Measurements from ENCODE around the gene TLR10. TPM values are rescaled to one million over a fixed set of nuclear protein-coding genes. Genes with fewer than 3 reads are reported as not detected.

TLR10 gene
- total and polyA plus RNA-seq, 5 experiments from 2014 or later, result 0.30 to 2.7 (median 1.2) TPM; not detected in 1

- ATAC-seq, result no peak
- peaks cover 34 to 75% (median 49%) of the 10 kb centered on the region in 3 donors for H3K36me3 Mint-ChIP-seq
- peaks cover 9 to 79% (median 36%) of the 10 kb centered on the region in 9 donors for H3K9me3 Mint-ChIP-seq
- H3K27ac Mint-ChIP-seq, result peak overlapping the region in 1 of 10 donors; percentile 53
- peaks cover 9 to 41% (median 18%) of the 10 kb centered on the region in 4 donors for H3K4me1 Mint-ChIP-seq
- H3K4me3 Mint-ChIP-seq, result peak overlapping the region in 1 of 10 donors; percentile 44
- no peak for DNase-seq
- POLR2A ChIA-PET, result interaction anchor here (0.5 kb wide), 1 partner anchor 95 kb away, joined by 5 read pairs; no protein-coding TSS in a partner anchor
- H3K27me3 Mint-ChIP-seq, result no peaks in the 10 kb centered on the region
Observed at GRCh38 chr4:38800366-38800765, 17.6 kb upstream of the TLR10 start.

DNA sequence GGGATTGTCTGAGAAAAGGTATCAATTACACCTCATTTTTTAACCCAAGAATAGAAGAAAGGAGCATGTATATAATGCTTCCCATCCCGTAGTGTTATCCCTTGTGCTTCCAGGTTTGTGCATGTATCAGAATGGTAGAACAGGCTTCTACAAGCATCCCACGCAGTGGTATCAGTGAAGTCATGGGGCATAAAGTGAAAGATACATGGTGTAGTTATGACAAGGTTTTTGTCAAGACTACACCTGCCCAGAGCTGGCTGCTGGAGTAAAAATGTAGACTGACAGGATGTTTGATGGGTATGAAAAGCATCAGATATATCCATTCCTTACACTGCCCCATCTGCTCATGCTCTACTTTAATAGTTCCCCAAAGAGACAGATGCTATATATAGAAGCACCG is 12.3 kb upstream of the TLR10 start:
- DNase-seq, result no peak
- Mint-ChIP-seq H3K27ac (no peak overlapping the region), H3K4me3 (no peak overlapping the region), H3K9me3 (peaks cover 10 to 79% (median 32%) of the 10 kb centered on the region in 9 donors), H3K27me3 (no peaks in the 10 kb centered on the region), H3K4me1 (peaks cover 0 to 11% (median under 1%) of the 10 kb centered on the region in 4 donors), H3K36me3 (peaks cover 17 to 62% (median 38%) of the 10 kb centered on the region in 3 donors)
- ATAC-seq, result no peak
- POLR2A ChIA-PET, result interaction anchor here (0.7 kb wide), 2 partner anchors 97 to 470 kb away, joined by 5 to 8 read pairs; no protein-coding TSS in a partner anchor

DNA sequence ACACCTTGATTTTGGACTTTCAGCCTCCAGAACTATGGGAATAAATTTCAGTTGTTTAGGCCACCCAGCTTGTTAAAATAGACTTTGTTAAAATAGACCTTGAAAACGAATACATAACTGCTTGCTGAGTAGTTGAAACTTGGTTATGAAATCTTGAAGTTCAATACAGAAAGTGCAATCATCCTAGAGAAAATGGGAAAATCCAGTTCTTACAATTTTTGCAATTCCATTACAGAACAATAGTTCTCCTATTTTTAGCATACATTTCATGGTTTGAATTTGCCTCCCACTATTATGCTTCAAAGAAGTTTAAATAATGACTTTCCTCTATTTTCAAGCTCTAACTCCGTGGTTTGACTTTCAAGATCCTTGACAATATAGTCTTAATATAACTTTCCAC is 11.3 kb upstream of the TLR10 start:
- DNase-seq, result no peak
- H3K27me3 Mint-ChIP-seq, result no peaks in the 10 kb centered on the region
- peak overlapping the region in 1 of 10 donors; percentile 17 for H3K27ac Mint-ChIP-seq
- H3K9me3 Mint-ChIP-seq, result peaks cover 0 to 74% (median 28%) of the 10 kb centered on the region in 9 donors
- peaks cover 0 to 8% (median under 1%) of the 10 kb centered on the region in 4 donors for H3K4me1 Mint-ChIP-seq
- POLR2A ChIA-PET, result no interaction called here
- no peak for ATAC-seq
- no peak overlapping the region for H3K4me3 Mint-ChIP-seq
- peaks cover 7 to 57% (median 32%) of the 10 kb centered on the region in 3 donors for H3K36me3 Mint-ChIP-seq

DNA sequence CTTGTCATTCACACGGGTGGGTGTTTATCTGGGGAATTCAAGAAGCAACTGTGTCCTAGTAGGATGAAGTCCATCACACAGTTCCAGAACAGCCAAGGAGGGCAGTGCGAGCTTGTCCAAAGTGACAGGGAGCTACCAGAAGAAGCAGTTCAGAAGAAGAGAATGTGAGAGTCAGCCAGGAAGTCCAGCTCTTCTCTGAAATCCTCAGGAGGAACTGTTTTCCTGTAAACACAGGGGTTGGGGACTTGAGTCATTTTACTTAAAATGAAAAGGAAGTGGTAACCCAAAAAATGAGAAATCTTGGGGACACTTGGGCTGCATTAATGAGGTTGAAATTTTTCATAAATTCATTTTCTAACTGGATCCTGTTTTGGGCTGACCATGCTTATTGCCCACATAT is 8.2 kb upstream of the TLR10 start:
- no peak overlapping the region for H3K4me3 Mint-ChIP-seq
- no peak overlapping the region for H3K27ac Mint-ChIP-seq
- DNase-seq (no peak), ATAC-seq (no peak)
- H3K9me3 Mint-ChIP-seq, result peaks cover 0 to 53% (median 21%) of the 10 kb centered on the region in 9 donors
- peaks cover 0 to 32% (median 22%) of the 10 kb centered on the region in 3 donors for H3K36me3 Mint-ChIP-seq
- H3K27me3 Mint-ChIP-seq, result no peaks in the 10 kb centered on the region
- peaks cover 0 to 11% (median under 1%) of the 10 kb centered on the region in 4 donors for H3K4me1 Mint-ChIP-seq
- POLR2A ChIA-PET, result no interaction called here

DNA sequence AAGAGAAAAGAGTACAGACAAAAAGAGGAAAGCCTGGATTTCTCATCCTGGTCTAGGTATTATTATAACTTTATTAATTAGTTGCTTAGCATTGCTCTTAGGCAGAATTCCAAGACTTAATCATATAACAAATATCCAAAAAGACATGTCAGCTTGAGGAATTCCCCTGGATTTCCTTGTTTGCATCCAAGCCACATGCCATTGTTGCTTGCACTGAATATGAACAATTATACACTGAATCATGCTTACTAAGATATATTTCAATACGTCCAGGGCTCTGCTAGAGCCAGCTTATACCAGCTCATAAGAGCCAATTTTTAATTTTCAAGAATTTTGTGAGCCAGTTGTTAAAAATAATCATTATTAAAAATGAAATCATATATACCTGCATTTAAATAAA is 5.5 kb upstream of the TLR10 start:
- no peak for DNase-seq
- Mint-ChIP-seq H3K4me3 (no peak overlapping the region), H3K36me3 (peaks cover 0 to 15% (median 7%) of the 10 kb centered on the region in 3 donors), H3K4me1 (peaks cover 0 to 14% (median under 1%) of the 10 kb centered on the region in 4 donors), H3K9me3 (peaks cover 0 to 29% (median 7%) of the 10 kb centered on the region in 9 donors), H3K27ac (no peak overlapping the region), H3K27me3 (no peaks in the 10 kb centered on the region)
- ATAC-seq, result no peak
- POLR2A ChIA-PET, result no interaction called here

GRCh38 chr4:38787693-38788092 is 4.9 kb upstream of the TLR10 start:
- no peak overlapping the region for H3K27ac Mint-ChIP-seq

DNA sequence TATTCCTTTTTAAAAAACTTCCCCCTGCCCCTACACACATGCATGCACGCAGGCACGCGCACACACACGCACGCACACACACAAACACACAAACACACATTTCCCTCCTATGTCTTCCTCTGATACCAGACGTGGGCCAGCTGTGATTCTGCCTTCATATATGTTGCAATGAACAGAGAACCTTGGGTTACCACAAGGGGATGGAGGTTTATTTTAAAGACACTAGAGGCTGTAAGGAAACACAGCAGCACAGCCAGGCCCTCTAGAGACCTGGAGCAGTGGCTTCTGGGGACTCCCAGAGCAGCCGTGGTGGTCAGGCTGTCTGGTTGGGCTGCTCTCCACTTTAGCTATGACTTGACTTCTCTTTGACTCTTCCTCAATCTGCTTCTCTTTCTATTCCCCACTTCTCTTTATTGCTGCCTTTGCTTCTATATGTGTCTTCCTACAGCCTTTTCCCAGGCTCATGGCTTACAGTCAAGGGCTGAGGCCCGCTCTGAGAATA is 3.2 kb upstream of the TLR10 start:
- no peak for ATAC-seq
- Mint-ChIP-seq H3K4me1 (peaks cover 2 to 12% (median 5%) of the 10 kb centered on the region in 4 donors), H3K27ac (peak overlapping the region in 1 of 10 donors; percentile 32), H3K27me3 (no peaks in the 10 kb centered on the region), H3K36me3 (peaks cover 0 to 11% (median 7%) of the 10 kb centered on the region in 3 donors), H3K9me3 (peaks cover 0 to 20% (median 4%) of the 10 kb centered on the region in 9 donors), H3K4me3 (no peak overlapping the region)
- no peak for DNase-seq
- POLR2A ChIA-PET, result no interaction called here

More at GRCh38 chr4:38787693-38788092, 4.9 kb upstream of the TLR10 start:
- ATAC-seq (no peak), DNase-seq (no peak)
- POLR2A ChIA-PET, result no interaction called here
- Mint-ChIP-seq H3K9me3 (peaks cover 0 to 29% (median 7%) of the 10 kb centered on the region in 9 donors), H3K4me1 (peaks cover 2 to 15% (median 3%) of the 10 kb centered on the region in 4 donors), H3K27me3 (no peaks in the 10 kb centered on the region), H3K4me3 (no peak overlapping the region), H3K36me3 (peaks cover 0 to 15% (median 7%) of the 10 kb centered on the region in 3 donors)

GRCh38 chr4:38785041-38785790 is 2.4 kb upstream of the TLR10 start:
- POLR2A ChIA-PET, result no interaction called here
- peaks cover 2 to 12% (median 5%) of the 10 kb centered on the region in 4 donors for H3K4me1 Mint-ChIP-seq
- DNase-seq (no peak), ATAC-seq (no peak)
- H3K9me3 Mint-ChIP-seq, result peaks cover 0 to 12% (median 4%) of the 10 kb centered on the region in 9 donors
- no peak overlapping the region for H3K4me3 Mint-ChIP-seq
- peaks cover 0 to 7% (median 6%) of the 10 kb centered on the region in 3 donors for H3K36me3 Mint-ChIP-seq
- H3K27ac Mint-ChIP-seq, result peak overlapping the region in 2 of 10 donors; percentile 18 to 32
- H3K27me3 Mint-ChIP-seq, result no peaks in the 10 kb centered on the region

- Mint-ChIP-seq H3K36me3 (no peaks in the 10 kb centered on the region), H3K27ac (no peak overlapping the region), H3K27me3 (no peaks in the 10 kb centered on the region), H3K4me3 (no peak overlapping the region), H3K4me1 (peaks cover 2 to 16% (median 5%) of the 10 kb centered on the region in 4 donors), H3K9me3 (peaks cover 0 to 5% (median 0%) of the 10 kb centered on the region in 9 donors)
- ATAC-seq (no peak), DNase-seq (no peak)
- POLR2A ChIA-PET, result no interaction called here
Observed at GRCh38 chr4:38784141-38784540, 1.4 kb upstream of the TLR10 start.

DNA sequence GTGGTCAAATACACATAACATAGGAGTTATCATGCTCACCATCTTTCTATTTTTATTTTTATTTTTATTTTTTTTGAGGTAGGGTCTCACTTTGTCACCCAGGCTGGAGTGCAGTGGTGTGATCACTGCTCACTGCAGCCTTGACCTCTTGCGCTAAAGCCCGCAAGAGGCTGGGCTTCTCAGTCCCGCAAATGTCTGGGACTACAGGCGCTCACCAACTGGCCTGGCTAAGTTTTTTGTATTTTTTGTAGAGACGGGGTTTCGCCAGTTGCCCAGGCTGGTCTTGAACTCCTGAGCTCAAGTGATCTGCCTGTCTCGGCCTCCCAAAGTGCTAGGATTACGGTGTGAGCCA is 295 bp upstream of the TLR10 start:
- POLR2A ChIA-PET, result interaction anchor here (0.6 kb wide), 1 partner anchor 22 kb away, joined by 5 read pairs; no protein-coding TSS in a partner anchor
- Mint-ChIP-seq H3K27me3 (no peaks in the 10 kb centered on the region), H3K36me3 (no peaks in the 10 kb centered on the region), H3K4me1 (peaks cover 2 to 22% (median 5%) of the 10 kb centered on the region in 4 donors), H3K27ac (peak overlapping the region in 1 of 10 donors; percentile 60), H3K4me3 (no peak overlapping the region), H3K9me3 (peaks cover 0 to 3% (median 0%) of the 10 kb centered on the region in 9 donors)
- no peak for DNase-seq
- ATAC-seq, result no peak

DNA sequence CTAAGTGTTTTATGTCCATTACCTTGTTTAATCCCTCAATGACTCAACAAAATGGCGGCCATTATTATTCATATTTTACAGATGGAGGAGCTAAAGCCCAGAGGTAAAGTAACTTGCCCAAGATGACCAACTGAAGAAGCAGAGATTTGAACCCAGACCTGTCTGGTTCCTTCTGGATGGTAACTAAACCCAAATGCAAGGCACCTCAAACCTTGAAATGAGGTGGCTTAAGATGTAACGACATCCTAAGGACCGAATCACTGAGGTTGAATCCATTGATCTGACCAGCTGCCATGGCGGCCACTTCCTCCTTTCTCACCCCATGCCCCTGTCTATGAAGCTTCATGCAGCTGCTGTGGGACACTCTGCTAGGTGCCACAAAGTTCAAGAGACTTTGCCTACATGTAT is 932 bp downstream of the TLR10 start:
- H3K4me1 Mint-ChIP-seq, result peaks cover 2 to 27% (median 5%) of the 10 kb centered on the region in 4 donors
- POLR2A ChIA-PET, result no interaction called here
- H3K9me3 Mint-ChIP-seq, result peaks cover 0 to 3% (median 0%) of the 10 kb centered on the region in 9 donors
- H3K27me3 Mint-ChIP-seq, result peaks cover 2 to 4% (median 2%) of the 10 kb centered on the region in 5 donors
- H3K27ac Mint-ChIP-seq, result peak overlapping the region in 1 of 10 donors; percentile 30
- ATAC-seq, result no peak
- H3K36me3 Mint-ChIP-seq, result no peaks in the 10 kb centered on the region
- peak overlapping the region in 1 of 10 donors; percentile 90 for H3K4me3 Mint-ChIP-seq
- no peak for DNase-seq

- H3K4me1 Mint-ChIP-seq, result peaks cover 2 to 24% (median 5%) of the 10 kb centered on the region in 4 donors
- peaks cover 2 to 9% (median 4%) of the 10 kb centered on the region in 5 donors for H3K27me3 Mint-ChIP-seq
- H3K4me3 Mint-ChIP-seq, result peak overlapping the region in 1 of 10 donors; percentile 54
- no peak for ATAC-seq
- no peak for DNase-seq
- H3K27ac Mint-ChIP-seq, result peak overlapping the region in 1 of 10 donors; percentile 51
- POLR2A ChIA-PET, result no interaction called here
- peaks cover 0 to 3% (median 0%) of the 10 kb centered on the region in 9 donors for H3K9me3 Mint-ChIP-seq
- no peaks in the 10 kb centered on the region for H3K36me3 Mint-ChIP-seq
Observed at GRCh38 chr4:38780833-38781484, 1.8 kb downstream of the TLR10 start.
